Right lobe of liver (tissue), 6 donors: ENCODE data around the gene HSPA12A. TPM values are rescaled to one million over a fixed set of nuclear protein-coding genes. Genes with fewer than 3 reads are reported as not detected.

Experiments
- ATAC-seq, 4 donors: fragments of 200-7000 bp; cut with Tn5 transposase; one replicate each; pipeline ENCODE4 v1.9.1; 2020; ENCODE audit warnings: mild to moderate bottlenecking in 4 of 4, moderate library complexity in 4 of 4
- DNase-seq, 3 donors: peaks; one replicate each; pipeline ENCODE4 v3.0.0-alpha.2; 2020
- H3K27ac ChIP-seq, 3 donors: fragments of 200-600 bp; one replicate each; pipeline ENCODE4 v1.8.0; 2022
- H3K27me3 ChIP-seq, 2 donors: fragments of 200-600 bp; one replicate each; pipeline ENCODE4 v1.8.0; 2022
- H3K36me3 ChIP-seq, 4 donors: fragments of 200-600 bp; sonication (generic) in 1 of 4; one replicate each; pipeline versions ENCODE4 v1.5.1 to v1.8.0; 2017 to 2022; ENCODE audit warnings: control low read depth in 1 of 4
- H3K4me1 ChIP-seq, 4 donors: fragments of 200-600 bp; sonication (generic) in 1 of 4; one replicate each; pipeline versions ENCODE4 v1.5.1 to v1.8.0; 2017 to 2022; ENCODE audit warnings: control low read depth in 1 of 4
- H3K4me3 ChIP-seq, 3 donors: fragments of 200-600 bp; one replicate each; pipeline ENCODE4 v1.8.0; 2022
- H3K9me3 ChIP-seq, 4 donors: fragments of 200-600 bp; sonication (generic) in 1 of 4; one replicate each; pipeline versions ENCODE4 v1.5.1 to v1.8.0; 2017 to 2022; ENCODE audit warnings: control low read depth in 1 of 4
- CTCF ChIP-seq, 4 donors: fragments of 200-600 bp in 3 of 4; fragments of 450-650 bp in 1 of 4; IDR thresholded peaks; one replicate each; pipeline versions ENCODE4 v1.5.1 to v1.8.0; 2016 to 2022; ENCODE audit warnings: antibody characterized with exemption in 4 of 4, mild to moderate bottlenecking in 2 of 4
- POLR2A ChIP-seq: fragments of 450-650 bp; IDR thresholded peaks from one replicate; pipeline ENCODE4 v1.6.1; 2017; ENCODE audit warnings: antibody characterized with exemption, mild to moderate bottlenecking
- WGBS: methylation state at CpG from one replicate; pipeline ENCODE4 v1.1.6; 2018; ENCODE audit warnings: low coverage, low lambda C conversion rate; ENCODE audit not compliant: insufficient coverage; ENCODE audit errors: missing lambda C conversion rate; 5-methylcytosine and 5-hydroxymethylcytosine counted together
- intact Hi-C, 2 donors: fragments of 100-400 bp; cut with DNase I; formaldehyde crosslinking; loops; one replicate each; pipeline versions ENCODE4 v1.11.2 to v1.14.1; 2022
- total RNA-seq, 6 experiments: library from RNA; depleted of rRNA in 2 of 6; stranded (reverse); fragments of >200 nt in 2 of 6; fragmentation: NEBNext Ultra II Directional in 3 of 6; extraction: Animal tissue kit (Norgen Biotek cat#: 25700) in 3 of 6; gene quantifications; one replicate each; pipeline versions ENCODE4 v1.1.0 to v1.2.4, GENCODE V29; 2016 to 2023
- donor health status: DM: no; HTN: yes; CAD: no.
- donor health status: DM: no; HTN: no; CAD: no.
- donor health status: DM: no; HTN: no; CAD: no.
- donor health status: DM: no; HTN: yes; CAD: no.
- donor health status: DM: no; HTN: yes; CAD: no.

Gene HSPA12A
- total RNA-seq, 6 experiments from 2014 or later: 2.3 to 4.2 (median 2.9) TPM

GRCh38 chr10:116771959-116772585 lies 29.7 kb upstream of the HSPA12A start:
- no peak for ATAC-seq
- TF ChIP-seq CTCF (IDR thresholded peaks at IDR 0.05): no peak
- TF ChIP-seq POLR2A: no peak
- H3K9me3 ChIP-seq: no peaks in the 10 kb centered on the region
- no peak overlapping the region for H3K27ac ChIP-seq
- no peak for DNase-seq
- intact Hi-C loops: no loop called here
- no peaks in the 10 kb centered on the region for H3K36me3 ChIP-seq
- no peaks in the 10 kb centered on the region for H3K27me3 ChIP-seq
- WGBS: 95% methylated on average over 2 of the region's 9 CpGs
- peaks cover 0 to under 1% (median 0%) of the 10 kb centered on the region in 4 donors for H3K4me1 ChIP-seq
- H3K4me3 ChIP-seq: no peak overlapping the region

- H3K36me3 ChIP-seq: no peaks in the 10 kb centered on the region
- H3K4me3 ChIP-seq: no peak overlapping the region
- DNase-seq (peak; percentile 54 to 67 (median 54)), ATAC-seq (peak; percentile 31 to 90 (median 61))
- intact Hi-C loops: no loop called here
- H3K27ac ChIP-seq: no peak overlapping the region
- no peaks in the 10 kb centered on the region for H3K27me3 ChIP-seq
- WGBS: 32% methylated on average over 9 of the region's 18 CpGs
- H3K9me3 ChIP-seq: no peaks in the 10 kb centered on the region
- H3K4me1 ChIP-seq: peaks cover 0 to 8% (median 0%) of the 10 kb centered on the region in 4 donors
- no peak for TF ChIP-seq POLR2A
- TF ChIP-seq CTCF (IDR thresholded peaks at IDR 0.05): no peak
Measured at GRCh38 chr10:116771101-116771958, 29.0 kb upstream of the HSPA12A start.

- WGBS: 80% methylated on average over 4 of the region's 10 CpGs
Measured at GRCh38 chr10:116770281-116770680, 27.9 kb upstream of the HSPA12A start.

GRCh38 chr10:116769791-116770190 lies 27.4 kb upstream of the HSPA12A start:
- no peak for ATAC-seq
- TF ChIP-seq CTCF (IDR thresholded peaks at IDR 0.05): no peak
- TF ChIP-seq POLR2A: no peak
- Histone ChIP-seq H3K27me3 (no peaks in the 10 kb centered on the region), H3K4me1 (peaks cover 0 to 9% (median 0%) of the 10 kb centered on the region in 4 donors), H3K27ac (no peak overlapping the region), H3K9me3 (no peaks in the 10 kb centered on the region), H3K36me3 (no peaks in the 10 kb centered on the region), H3K4me3 (no peak overlapping the region)
- WGBS: 85% methylated on average over 3 of the region's 8 CpGs
- DNase-seq: no peak
- intact Hi-C loops: no loop called here

More at GRCh38 chr10:116770281-116770680, 27.9 kb upstream of the HSPA12A start:
- intact Hi-C loops: no loop called here
- no peaks in the 10 kb centered on the region for H3K27me3 ChIP-seq
- no peak for TF ChIP-seq CTCF (IDR thresholded peaks at IDR 0.05)
- TF ChIP-seq POLR2A: no peak
- no peaks in the 10 kb centered on the region for H3K9me3 ChIP-seq
- H3K36me3 ChIP-seq: no peaks in the 10 kb centered on the region
- peaks cover 0 to 9% (median 0%) of the 10 kb centered on the region in 4 donors for H3K4me1 ChIP-seq
- no peak for DNase-seq
- no peak overlapping the region for H3K4me3 ChIP-seq
- no peak for ATAC-seq
- H3K27ac ChIP-seq: no peak overlapping the region
